ENCODE data around the gene TADA2B.

TADA2B gene

DNA sequence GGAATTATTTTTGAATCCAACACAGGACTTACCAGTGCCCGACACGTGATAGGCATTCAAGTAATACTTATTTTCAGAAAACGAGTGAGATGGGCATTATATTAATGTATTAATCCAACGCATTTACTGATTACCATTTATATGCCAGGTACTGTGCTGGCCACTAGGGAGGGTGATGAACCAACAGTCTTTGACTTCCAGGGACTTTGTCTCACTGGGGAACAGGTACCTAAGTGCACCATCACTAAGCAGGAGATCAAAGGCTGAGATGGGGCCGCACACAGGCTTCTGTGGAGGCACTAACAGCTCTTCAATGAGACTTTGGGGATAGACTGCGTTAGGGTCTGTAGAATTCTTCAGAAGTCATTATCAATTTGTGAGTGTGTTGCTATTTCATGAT lies 5.7 kb upstream of the TADA2B start:
- in situ Hi-C loops (cut with MboI; ENCODE audit: low sequenced_read_pairs): no loop called here

DNA sequence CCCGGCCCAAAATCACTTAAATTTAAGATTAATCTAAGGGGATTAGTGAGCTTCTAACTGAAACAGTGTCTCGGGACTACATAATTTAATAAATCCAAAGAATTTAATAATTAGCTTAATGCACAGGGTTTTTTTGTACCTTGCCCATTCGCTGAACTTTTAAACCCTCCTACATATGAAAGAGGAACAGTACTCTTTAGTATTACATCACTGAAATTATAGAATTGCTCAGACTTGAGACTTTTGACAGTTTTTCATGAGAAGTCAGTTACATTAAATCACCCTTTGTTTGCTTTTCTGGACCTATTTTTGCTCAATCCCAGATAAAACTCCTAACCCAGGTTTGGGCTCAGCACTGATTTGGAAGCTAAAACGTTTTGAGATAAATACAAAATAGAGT lies 2.4 kb upstream of the TADA2B start:
- in situ Hi-C loops (cut with MboI; ENCODE audit: low sequenced_read_pairs): no loop called here

DNA sequence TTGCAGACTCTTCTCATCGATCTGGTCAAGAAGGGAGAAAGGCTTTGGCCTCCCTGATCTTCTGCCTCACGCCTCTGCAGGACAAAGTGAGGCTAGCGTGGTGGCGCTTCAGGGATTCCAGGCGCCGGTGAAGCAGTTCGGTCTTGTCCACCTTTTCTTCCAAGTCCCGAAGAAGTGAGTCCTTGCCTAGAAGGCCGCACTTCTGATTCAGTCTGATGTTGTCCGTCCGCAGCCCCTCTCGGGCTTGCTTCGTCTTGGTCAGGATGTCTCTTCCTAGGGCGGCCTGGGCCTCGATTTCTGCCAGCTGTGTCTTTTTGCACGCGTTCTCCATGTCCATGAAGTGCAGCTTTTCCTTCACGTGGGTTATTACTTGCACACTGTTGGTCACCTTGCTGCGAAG lies 1.9 kb upstream of the TADA2B start:
- in situ Hi-C loops (cut with MboI; ENCODE audit: low sequenced_read_pairs): no loop called here

DNA sequence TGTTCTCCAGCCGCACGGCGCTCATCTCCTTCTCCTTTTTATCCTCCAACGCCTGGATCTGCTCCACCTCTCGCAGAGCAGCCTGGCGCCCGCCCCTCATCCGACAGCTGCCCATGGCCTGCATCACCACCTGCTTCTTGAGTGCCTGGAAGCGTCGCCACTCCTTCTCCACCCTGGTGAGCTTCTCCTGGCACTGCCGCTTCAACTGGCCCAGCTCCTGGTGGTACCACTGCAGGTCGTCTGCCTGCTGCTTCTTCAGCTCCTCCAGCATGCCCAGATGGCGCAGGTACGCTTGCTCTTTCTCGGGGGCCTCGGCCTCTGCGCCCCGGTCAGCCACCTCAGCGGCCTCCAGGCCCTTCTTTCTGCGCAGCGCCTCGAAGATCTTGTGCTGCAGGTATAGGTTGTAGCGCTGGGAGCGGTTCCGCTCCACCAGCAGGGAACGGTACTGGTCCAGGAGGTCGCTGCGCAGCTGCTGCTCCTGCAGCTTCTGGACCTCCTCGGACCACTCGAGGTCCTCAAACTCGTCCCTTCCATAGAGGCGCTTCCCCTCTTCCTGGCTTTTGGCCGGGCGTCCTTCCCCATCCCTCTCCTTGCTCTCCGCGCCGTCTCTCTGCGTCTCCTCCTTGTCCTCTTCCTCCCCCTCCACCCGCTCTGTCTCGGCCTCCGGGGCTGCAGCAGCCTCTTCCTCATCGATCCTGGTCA lies 1.2 kb upstream of the TADA2B start:
- in situ Hi-C loops (cut with MboI; ENCODE audit: low sequenced_read_pairs): no loop called here

DNA sequence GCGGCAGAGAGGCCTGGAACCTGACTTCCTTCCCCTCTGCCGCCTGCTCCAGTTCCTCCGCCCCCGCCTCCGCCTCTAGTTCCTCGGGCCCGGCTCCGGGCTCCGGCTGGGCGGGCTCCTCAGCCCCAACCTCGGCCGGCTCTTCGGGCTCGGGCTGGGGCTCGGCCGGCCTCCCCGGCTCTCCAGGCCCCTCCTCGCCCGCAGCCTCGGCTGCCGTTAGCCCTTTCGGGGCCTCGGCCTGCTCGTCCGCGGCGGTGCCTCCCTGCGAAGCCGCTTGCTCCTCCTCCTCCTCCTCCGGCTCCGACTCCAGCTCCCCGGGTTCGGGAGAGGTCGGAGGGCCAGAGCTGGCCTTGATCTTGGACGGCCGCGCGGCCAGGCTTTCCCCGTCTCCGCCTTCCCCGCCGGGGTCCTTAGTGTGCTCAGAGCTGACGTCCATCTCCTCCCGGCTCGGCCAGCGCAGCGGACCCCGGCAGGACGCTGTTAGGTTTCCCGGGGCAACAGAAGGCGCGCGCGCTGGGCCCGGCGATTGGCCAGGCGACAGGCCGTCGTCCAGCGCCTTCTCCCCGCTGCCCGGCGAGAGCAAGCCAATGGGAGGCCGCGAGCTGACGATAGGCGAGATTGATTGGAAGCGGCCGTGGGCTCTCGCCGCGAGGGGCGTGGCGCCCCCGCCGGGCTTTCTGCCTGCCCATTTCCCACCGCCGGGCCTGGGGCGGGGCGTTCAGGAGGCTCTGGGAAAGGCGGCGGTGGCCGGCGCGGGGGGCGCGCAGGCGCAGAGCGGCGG lies 479 bp upstream of the TADA2B start:
- in situ Hi-C loops (cut with MboI; ENCODE audit: low sequenced_read_pairs): no loop called here

DNA sequence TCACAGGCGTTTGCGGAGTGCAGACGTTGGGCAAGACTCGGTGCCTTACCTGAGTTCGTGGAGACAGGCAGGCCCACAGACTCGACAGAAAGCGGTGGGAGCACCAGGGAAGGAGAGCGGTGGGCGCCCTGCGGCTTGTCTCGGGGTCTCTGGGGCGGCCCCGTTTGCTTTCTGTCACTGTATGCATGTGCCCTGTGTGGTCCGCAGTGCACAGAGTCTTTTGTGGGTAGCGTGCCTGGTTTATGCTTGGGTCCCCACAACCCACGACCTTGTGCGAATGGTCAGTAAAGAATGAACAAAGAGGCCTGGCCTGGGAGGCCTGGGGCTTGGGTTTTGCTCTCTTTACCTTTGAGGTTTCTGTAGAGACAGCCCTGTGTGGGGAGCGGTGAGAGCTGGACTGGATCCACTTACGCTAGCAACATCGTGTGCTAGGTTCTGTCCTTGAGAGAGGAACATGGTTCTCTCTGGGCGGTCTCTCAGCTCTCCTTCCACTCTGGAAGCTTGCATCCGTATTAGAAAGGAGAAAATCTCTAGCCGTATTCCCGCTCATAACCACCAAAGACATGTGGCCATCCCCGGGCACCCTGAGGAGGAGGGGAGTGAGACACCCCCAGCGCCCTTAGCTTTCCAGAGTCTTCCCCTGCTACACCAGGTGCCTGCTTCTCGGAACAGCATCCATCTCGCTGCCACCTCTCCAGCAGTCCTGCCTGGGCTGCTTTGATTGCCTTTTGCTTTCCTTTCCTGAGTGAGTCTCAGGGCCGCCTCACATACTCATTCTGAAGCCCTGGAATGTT lies 1.2 kb downstream of the TADA2B start:
- in situ Hi-C loops (cut with MboI; ENCODE audit: low sequenced_read_pairs): no loop called here

DNA sequence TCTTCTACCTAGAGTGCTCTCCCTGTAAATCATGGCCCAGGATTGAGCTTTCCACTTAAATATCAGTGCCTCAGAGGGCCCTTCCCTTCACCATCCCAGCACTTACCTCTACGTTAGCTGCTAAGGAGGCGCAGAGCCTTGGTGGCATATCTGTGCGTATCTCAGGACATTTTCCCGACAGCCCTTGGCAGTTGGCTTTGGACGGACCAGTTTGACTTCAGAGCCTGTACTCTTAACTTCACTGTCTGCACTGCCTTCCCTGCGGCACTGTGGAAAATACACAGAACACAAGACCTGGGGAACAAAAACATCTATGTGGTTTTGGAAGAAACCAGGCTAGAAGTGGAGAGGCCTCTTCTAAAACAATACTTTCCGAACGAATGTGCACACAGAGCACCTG lies 2.4 kb downstream of the TADA2B start:
- in situ Hi-C loops (cut with MboI; ENCODE audit: low sequenced_read_pairs): no loop called here

DNA sequence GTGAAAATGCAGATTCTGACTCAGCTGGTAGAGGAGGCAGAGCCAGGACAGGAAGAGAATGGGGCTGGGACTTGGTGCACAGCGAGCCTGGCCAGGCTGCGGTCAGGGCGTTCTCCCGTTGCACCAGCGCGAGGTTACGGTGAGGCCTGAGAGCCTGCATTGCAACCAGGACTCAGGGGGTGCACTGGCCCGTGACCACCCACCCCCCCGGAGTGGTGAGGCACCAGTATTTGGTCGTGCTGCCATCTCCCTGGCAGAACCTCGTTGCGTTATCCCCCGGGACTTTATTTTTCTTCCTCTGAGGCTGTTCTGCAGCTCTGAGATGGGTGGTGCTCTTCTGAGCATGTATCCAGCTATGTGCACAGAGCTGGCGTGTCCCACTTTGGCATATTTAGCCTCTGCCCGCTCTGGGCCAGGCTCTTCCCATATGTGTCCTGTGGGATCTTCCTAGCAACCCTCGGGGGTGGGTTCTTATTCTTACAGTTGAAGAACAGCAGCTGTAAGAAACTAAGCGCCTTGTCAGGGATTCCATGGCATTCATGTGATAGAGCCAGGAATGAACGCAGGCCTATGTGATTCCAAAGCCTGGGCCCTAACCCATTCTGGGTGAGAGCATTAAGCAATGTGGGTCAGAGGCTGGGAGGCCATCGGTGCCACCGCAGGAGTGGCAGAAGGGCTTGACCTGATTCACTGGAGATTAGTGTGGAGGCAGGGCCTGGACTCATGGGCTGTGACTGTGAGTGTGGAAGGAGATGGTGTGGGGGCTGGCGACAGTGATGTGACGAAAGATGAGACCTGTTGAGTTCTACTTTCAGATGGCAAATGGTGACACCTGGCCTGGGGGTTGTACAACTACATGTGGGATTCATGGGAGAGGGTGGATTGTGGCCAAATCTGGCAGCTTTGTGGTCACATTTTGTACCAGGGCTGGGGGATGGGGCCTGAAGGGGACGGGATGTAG lies 3.1 kb downstream of the TADA2B start:
- in situ Hi-C loops (cut with MboI; ENCODE audit: low sequenced_read_pairs): no loop called here

DNA sequence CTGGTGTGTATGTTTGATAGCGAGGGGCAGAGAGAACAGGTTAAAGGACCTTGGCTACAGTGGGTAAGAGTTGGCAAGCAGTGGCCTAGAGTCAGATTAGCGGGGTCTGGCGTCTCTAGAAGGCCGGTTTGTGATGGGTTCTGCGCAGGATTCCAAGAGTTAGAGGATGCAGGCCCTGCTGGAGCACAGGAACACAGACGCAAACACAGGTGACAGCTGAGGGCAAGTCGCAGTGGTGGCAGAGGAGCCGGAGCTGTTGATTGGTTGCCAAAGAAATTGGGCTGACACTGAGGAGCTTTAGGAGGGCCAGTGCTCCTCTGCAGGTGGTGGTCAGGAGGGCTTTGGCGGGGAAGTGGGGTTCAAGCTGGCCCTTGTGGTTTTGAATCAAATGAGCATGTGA lies 3.8 kb downstream of the TADA2B start:
- in situ Hi-C loops (cut with MboI; ENCODE audit: low sequenced_read_pairs): no loop called here

DNA sequence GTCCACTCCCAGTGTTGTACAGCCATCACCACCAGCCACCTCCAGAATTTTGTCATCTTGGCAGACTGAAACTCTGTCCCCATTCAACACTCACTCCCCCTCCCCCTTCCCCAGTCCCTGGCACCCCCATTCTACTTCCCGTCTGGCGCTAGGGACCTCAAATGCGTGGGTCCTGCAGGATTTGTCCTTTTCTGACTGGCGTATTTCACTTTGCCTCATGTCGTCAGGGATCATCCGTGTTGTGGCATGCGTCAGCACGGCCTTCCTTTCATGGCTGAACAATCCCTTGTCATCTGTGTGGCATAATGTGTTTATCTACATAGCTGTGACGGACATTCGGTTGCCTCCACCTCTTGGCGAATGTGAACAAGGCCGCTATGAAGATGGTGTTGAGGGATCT lies 5.5 kb downstream of the TADA2B start:
- in situ Hi-C loops (cut with MboI; ENCODE audit: low sequenced_read_pairs): no loop called here

DNA sequence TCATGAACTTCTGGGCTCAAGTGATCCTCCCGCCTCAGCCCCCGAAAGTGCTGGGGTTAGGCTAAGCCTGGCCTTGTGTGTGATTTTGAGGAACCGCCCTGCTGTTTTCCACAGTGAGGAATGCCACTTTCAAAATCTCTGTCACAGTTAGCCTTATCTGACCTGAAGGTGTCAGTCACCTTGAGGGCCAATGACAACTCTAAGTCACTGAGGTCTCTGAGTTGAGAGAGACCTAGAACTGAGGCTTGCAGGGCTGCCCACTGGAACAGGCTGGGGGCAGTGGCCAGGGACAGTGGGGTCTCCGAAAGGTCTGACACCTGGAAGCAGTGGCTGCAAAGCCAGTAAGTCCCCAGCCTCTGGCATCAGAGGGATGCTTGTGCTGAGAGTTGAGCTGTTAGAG lies 6.1 kb downstream of the TADA2B start:
- in situ Hi-C loops (cut with MboI; ENCODE audit: low sequenced_read_pairs): no loop called here

DNA sequence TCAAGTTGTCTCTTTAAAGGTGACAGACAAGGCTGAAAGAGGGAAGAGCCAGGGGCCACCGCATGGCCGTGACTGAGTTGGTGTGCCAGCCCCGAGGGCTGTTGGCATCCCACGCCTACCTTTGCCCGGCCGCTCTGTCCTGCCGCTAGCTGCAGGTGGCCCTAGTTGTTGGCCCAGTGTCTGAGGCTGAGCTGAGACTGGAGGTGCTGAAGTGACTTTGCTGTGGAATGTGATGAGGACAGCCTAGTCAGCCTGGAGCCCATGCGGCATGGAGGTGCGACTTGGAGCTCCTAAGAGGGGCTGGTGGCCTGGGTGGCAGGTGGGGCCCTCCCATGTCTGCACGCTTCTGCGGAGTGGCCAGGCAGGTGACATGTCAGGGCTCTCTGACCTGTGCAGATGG lies 6.6 kb downstream of the TADA2B start:
- in situ Hi-C loops (cut with MboI; ENCODE audit: low sequenced_read_pairs): no loop called here

DNA sequence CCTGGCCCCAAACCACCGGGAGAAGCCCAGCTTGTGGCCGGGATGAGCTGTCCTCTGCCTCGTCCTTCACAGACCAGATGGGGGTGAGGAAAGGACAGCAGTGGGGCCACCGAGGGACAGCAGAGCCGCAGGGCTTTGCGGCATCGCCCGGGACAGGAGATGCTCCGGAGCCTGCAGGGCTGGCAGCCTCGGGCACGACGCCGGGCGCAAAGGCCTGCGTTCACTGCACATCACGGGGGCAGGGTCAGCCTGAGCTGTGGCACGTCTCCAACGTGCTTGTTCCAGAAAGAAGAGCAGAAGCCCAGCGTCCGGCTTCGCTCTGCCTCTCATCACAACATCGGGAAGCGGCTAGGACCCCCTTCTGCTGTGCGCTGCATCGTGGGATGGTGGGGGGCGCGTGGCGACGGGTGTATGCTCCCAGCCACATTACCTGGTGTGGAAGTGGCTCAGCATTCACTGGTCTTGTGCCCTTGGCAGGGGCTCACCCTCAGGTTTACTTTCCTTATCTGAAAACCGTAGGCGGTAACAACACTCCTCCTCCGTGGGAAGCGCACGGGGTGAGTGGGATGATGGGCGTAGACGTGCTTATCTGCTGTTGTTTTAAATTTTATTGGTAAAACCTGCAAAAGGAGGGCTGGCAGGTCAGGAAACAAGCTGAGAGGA lies 7.4 kb downstream of the TADA2B start:
- in situ Hi-C loops (cut with MboI; ENCODE audit: low sequenced_read_pairs): no loop called here

DNA sequence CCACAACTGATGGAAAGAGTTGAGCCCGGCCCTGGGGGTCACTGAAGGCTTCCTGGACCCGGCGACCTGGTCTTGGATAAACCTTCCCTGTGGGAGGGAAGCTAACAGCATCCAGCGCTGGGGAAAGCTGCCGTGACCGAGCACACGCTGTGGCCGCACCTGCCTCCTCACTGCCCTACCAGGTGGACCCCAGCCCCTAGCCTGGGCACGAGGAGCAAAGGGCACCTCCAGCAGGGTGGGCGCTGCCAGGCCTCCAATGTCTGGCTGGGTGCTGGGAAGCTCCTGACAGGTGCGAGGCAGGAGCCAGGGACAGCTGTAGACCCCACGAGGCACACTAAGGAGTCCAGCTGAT lies 7.9 kb downstream of the TADA2B start:
- in situ Hi-C loops (cut with MboI; ENCODE audit: low sequenced_read_pairs): no loop called here

DNA sequence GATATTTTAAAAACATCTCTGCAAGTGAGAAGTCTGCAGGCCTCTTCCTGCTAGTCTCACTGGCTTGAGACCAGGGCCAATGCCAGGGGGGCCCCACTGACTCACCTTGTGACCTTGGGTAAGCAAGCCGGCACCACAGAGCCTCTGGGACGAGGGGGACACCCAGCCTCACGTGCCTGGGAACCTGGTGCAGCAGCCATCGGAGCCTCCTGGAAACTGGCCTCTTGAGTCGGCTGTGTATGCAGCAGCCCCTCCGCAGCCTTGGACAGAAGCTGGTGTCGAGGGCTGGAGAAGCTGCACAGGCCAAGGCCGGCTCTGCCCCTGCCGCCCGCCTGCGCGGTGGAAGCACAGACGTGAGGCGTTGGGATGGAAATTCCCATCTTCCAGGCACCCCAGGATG lies 8.7 kb downstream of the TADA2B start:
- in situ Hi-C loops (cut with MboI; ENCODE audit: low sequenced_read_pairs): no loop called here

DNA sequence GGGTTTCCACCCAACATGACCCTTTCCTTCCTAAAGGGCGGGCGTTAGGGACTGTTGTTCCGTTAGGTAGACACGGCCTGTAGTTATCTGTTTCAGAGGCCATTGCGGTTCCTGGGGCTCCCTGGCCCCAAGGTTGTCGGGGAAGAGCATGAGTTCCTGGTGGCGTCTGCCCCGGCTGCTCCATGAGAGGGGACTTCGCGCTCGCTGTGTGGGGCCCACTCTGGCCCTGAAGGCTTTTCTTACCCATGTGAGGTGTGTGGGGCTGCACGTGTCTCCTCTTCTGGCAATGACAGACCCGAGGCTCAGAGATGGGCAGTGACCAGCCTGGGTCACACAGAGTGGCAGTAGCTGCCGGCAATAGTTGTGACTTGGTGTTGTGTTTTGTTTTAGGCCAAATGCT lies 9.1 kb downstream of the TADA2B start:
- in situ Hi-C loops (cut with MboI; ENCODE audit: low sequenced_read_pairs): no loop called here

DNA sequence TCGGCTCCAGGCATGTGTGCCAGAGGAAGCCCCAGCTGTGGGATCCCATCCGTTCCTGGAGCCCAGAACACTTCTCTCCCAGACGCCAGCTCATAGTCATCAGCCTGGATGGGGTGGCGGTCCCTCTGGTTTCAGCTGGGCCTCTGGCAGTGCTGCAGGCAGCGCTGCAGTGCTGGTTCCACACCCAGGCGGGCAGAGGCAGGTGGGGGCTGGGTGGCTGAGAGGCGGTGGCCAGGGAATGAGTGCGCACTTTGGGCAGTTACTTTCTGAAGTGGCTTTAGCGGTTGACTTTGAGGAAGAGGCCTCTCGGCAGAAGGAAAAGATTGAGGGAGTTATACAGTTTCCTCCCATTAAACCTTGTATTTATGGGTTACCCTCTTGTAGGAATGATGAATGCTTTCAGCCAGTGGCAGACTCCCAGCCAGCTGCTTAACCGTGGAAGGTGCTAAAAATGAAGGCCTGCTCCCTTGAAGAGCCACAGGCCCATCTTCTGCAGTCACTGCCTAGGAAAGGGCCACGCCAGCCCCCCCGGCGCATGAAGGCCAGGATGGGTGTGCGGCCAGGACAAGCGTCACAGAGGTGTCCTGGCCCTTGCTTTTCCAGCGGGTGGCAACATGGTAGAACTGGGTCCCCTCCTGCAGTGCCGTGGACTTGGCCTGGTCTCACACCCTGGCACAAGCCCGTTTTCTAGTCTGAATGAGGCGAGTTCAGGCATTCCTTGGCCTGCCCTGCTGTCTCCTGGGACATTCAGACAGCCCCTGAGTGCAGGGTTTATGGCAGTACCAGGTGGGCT lies 9.9 kb downstream of the TADA2B start:
- in situ Hi-C loops (cut with MboI; ENCODE audit: low sequenced_read_pairs): no loop called here

DNA sequence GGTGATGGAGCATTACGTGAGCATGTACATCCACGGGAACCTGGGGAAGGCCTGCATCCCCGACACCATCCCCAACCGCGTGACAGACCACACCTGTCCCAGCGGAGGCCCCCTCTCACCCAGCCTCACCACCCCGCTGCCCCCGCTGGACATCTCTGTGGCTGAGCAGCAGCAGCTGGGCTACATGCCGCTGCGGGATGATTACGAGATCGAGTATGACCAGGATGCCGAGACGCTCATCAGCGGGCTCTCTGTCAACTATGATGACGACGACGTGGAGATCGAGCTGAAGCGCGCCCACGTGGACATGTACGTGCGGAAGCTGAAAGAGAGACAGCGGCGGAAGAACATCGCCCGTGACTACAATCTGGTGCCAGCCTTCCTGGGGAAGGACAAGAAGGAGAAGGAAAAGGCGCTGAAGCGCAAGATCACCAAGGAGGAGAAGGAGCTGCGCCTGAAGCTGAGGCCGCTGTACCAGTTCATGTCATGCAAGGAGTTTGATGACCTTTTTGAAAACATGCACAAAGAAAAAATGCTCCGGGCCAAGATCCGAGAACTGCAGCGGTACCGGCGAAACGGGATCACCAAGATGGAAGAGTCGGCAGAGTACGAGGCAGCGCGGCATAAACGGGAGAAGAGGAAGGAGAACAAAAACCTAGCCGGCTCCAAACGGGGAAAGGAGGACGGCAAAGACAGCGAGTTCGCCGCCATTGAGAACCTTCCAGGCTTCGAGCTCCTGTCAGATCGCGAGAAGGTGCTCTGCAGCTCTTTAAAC lies 11.1 kb downstream of the TADA2B start:
- in situ Hi-C loops (cut with MboI; ENCODE audit: low sequenced_read_pairs): no loop called here
